ENCODE results near the gene CLDN19.

The CLDN19 gene

GRCh38 chr1:42753070-42753469 is 13.0 kb upstream of the CLDN19 start:
- no peak for TF ChIP-seq TEAD4 (IDR thresholded peaks at IDR 0.05)
- TF ChIP-seq MAX (IDR thresholded peaks at IDR 0.05) = no peak
- TF ChIP-seq RAD21 (IDR thresholded peaks at IDR 0.05; ENCODE audit: low read depth) = no peak

GRCh38 chr1:42752284-42752683 is 12.2 kb upstream of the CLDN19 start:
- TF ChIP-seq YY1 (IDR thresholded peaks at IDR 0.05; ENCODE audit: low read depth) (no peak), MAX (IDR thresholded peaks at IDR 0.05) (no peak), REST (IDR thresholded peaks at IDR 0.05; ENCODE audit: low read depth) (no peak), ZBTB7A (IDR thresholded peaks at IDR 0.05; ENCODE audit: low read depth) (no peak), EP300 (IDR thresholded peaks at IDR 0.05; ENCODE audit: borderline replicate concordance) (no peak), TCF12 (IDR thresholded peaks at IDR 0.05; ENCODE audit: low read depth) (no peak), TAF1 (IDR thresholded peaks at IDR 0.05; ENCODE audit: low read depth) (no peak), FOXM1 (IDR thresholded peaks at IDR 0.05; ENCODE audit: borderline replicate concordance, low read depth) (no peak), TEAD4 (IDR thresholded peaks at IDR 0.05) (no peak), RAD21 (IDR thresholded peaks at IDR 0.05; ENCODE audit: low read depth) (no peak), EGR1 (IDR thresholded peaks at IDR 0.05) (no peak), USF1 (IDR thresholded peaks at IDR 0.05) (no peak), CREB1 (IDR thresholded peaks at IDR 0.05; ENCODE audit: low read depth) (no peak), CEBPB (IDR thresholded peaks at IDR 0.05) (no peak), NFIC (IDR thresholded peaks at IDR 0.05) (no peak)

- TF ChIP-seq CREB1 (IDR thresholded peaks at IDR 0.05; ENCODE audit: low read depth) = no peak
- TF ChIP-seq TCF12 (IDR thresholded peaks at IDR 0.05; ENCODE audit: low read depth) = no peak
- no peak for TF ChIP-seq NFIC (IDR thresholded peaks at IDR 0.05)
- no peak for TF ChIP-seq MAX (IDR thresholded peaks at IDR 0.05)
- TF ChIP-seq YY1 (IDR thresholded peaks at IDR 0.05; ENCODE audit: low read depth) = no peak
- TF ChIP-seq USF1 (IDR thresholded peaks at IDR 0.05) = no peak
- no peak for TF ChIP-seq REST (IDR thresholded peaks at IDR 0.05; ENCODE audit: low read depth)
- no peak for TF ChIP-seq EGR1 (IDR thresholded peaks at IDR 0.05)
- TF ChIP-seq CEBPB (IDR thresholded peaks at IDR 0.05) = no peak
- TF ChIP-seq ZBTB7A (IDR thresholded peaks at IDR 0.05; ENCODE audit: low read depth) = no peak
- TF ChIP-seq TEAD4 (IDR thresholded peaks at IDR 0.05) = no peak
- TF ChIP-seq EP300 (IDR thresholded peaks at IDR 0.05; ENCODE audit: borderline replicate concordance) = no peak
- no peak for TF ChIP-seq TAF1 (IDR thresholded peaks at IDR 0.05; ENCODE audit: low read depth)
- no peak for TF ChIP-seq RAD21 (IDR thresholded peaks at IDR 0.05; ENCODE audit: low read depth)
- TF ChIP-seq FOXM1 (IDR thresholded peaks at IDR 0.05; ENCODE audit: borderline replicate concordance, low read depth) = no peak
Measured at GRCh38 chr1:42750041-42750440, 10.0 kb upstream of the CLDN19 start.

- TF ChIP-seq EGR1 (IDR thresholded peaks at IDR 0.05) (no peak), TEAD4 (IDR thresholded peaks at IDR 0.05) (no peak), ZBTB7A (IDR thresholded peaks at IDR 0.05; ENCODE audit: low read depth) (no peak), REST (IDR thresholded peaks at IDR 0.05; ENCODE audit: low read depth) (no peak), TCF12 (IDR thresholded peaks at IDR 0.05; ENCODE audit: low read depth) (no peak), FOXM1 (IDR thresholded peaks at IDR 0.05; ENCODE audit: borderline replicate concordance, low read depth) (no peak), EP300 (IDR thresholded peaks at IDR 0.05; ENCODE audit: borderline replicate concordance) (no peak), RAD21 (IDR thresholded peaks at IDR 0.05; ENCODE audit: low read depth) (no peak), YY1 (IDR thresholded peaks at IDR 0.05; ENCODE audit: low read depth) (no peak), CREB1 (IDR thresholded peaks at IDR 0.05; ENCODE audit: low read depth) (no peak), CEBPB (IDR thresholded peaks at IDR 0.05) (no peak), USF1 (IDR thresholded peaks at IDR 0.05) (no peak), MAX (IDR thresholded peaks at IDR 0.05) (no peak), NFIC (IDR thresholded peaks at IDR 0.05) (no peak), TAF1 (IDR thresholded peaks at IDR 0.05; ENCODE audit: low read depth) (no peak)
Measured at GRCh38 chr1:42748461-42749410, 8.7 kb upstream of the CLDN19 start.
